Measurements from ENCODE around the gene PHACTR1.

PHACTR1 gene

GRCh38 chr6:13249817-13250216, 533.2 kb downstream of the PHACTR1 start:
- H3K4me3 ChIP-seq (ENCODE audit: low read length), result no peak overlapping the region
- no peak for DNase-seq (ENCODE audit: low read depth)
- TF ChIP-seq, protein P1, sequence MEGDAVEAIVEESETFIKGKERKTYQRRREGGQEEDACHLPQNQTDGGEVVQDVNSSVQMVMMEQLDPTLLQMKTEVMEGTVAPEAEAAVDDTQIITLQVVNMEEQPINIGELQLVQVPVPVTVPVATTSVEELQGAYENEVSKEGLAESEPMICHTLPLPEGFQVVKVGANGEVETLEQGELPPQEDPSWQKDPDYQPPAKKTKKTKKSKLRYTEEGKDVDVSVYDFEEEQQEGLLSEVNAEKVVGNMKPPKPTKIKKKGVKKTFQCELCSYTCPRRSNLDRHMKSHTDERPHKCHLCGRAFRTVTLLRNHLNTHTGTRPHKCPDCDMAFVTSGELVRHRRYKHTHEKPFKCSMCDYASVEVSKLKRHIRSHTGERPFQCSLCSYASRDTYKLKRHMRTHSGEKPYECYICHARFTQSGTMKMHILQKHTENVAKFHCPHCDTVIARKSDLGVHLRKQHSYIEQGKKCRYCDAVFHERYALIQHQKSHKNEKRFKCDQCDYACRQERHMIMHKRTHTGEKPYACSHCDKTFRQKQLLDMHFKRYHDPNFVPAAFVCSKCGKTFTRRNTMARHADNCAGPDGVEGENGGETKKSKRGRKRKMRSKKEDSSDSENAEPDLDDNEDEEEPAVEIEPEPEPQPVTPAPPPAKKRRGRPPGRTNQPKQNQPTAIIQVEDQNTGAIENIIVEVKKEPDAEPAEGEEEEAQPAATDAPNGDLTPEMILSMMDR (conservative IDR thresholded peaks at IDR 0.05; ENCODE audit: low read depth, low read length), result no peak

GRCh38 chr6:13250703-13251102, 534.1 kb downstream of the PHACTR1 start:
- H3K4me3 ChIP-seq (ENCODE audit: low read length), result no peak overlapping the region
- TF ChIP-seq, protein P1 (conservative IDR thresholded peaks at IDR 0.05; ENCODE audit: low read depth, low read length), result no peak
- no peak for DNase-seq (ENCODE audit: low read depth)

GRCh38 chr6:13251242-13251641, 534.7 kb downstream of the PHACTR1 start:
- TF ChIP-seq, protein P1 (conservative IDR thresholded peaks at IDR 0.05; ENCODE audit: low read depth, low read length), result no peak
- no peak for DNase-seq (ENCODE audit: low read depth)
- no peak overlapping the region for H3K4me3 ChIP-seq (ENCODE audit: low read length)

- no peak for DNase-seq (ENCODE audit: low read depth)
- TF ChIP-seq, protein P1 (conservative IDR thresholded peaks at IDR 0.05; ENCODE audit: low read depth, low read length), result no peak
- no peak overlapping the region for H3K4me3 ChIP-seq (ENCODE audit: low read length)
Measured at GRCh38 chr6:13252790-13253189, 536.2 kb downstream of the PHACTR1 start.

DNA sequence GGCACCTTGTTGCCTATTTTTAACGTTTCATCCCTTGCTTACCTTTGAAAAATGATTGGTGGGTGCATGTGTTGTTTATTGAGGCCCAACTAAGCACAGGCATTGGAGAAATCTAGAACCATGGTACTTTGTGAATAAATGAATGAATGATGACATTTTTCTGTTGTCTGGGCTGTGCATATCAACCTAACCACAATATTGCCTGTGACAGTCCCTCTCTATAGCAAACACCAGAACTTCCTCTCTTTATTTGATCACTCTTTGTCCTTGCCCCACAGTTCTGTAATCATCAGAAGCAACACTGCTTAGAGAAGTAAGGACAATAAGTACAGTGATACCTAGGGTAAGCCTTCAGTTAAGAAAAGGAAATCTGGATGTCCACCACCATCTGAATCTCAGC, 536.7 kb downstream of the PHACTR1 start:
- TF ChIP-seq, protein P1 (conservative IDR thresholded peaks at IDR 0.05; ENCODE audit: low read depth, low read length), result no peak
- DNase-seq (ENCODE audit: low read depth), result no peak

DNA sequence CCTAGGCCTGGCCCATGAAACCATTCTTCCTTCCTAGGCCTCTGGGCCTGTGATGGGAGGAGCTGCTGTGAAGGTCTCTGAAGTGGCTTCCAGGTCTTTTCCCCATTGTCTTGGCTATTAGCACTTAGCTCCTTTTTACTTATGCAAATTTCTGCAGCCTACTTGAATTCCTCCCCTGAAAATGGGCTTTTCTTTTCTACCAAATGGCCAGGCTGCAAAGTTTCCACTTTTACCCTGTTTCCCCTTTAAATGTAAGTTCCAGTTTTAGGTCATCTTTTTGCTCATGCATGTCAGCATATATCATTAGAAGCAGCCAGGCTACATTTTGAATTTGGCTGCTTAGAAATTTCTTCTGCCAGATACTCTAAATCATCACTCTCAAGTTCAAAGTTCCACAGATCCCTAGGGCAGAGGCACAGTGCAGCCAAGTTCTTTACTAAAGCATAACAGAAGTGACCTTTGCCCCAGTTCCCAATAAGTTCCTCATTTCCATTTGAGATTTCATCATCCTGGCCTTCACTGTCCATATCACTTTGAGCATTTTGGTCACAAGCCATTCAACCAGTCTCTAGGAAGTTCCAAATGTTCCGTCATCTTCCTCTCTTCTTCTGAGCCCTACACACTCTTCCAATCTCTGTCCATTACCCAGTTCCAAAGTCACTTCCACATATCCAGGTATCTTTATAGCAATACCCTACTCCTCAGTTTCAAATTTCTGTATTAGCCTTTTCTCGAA, 539.9 kb downstream of the PHACTR1 start:
- no peak for DNase-seq (ENCODE audit: low read depth)
- TF ChIP-seq, protein P1 (conservative IDR thresholded peaks at IDR 0.05; ENCODE audit: low read depth, low read length), result no peak
- no peak overlapping the region for H3K4me3 ChIP-seq (ENCODE audit: low read length)

More for the DNA sequence above, 536.7 kb downstream of the PHACTR1 start:
- no peak overlapping the region for H3K4me3 ChIP-seq (ENCODE audit: low read length)

DNA sequence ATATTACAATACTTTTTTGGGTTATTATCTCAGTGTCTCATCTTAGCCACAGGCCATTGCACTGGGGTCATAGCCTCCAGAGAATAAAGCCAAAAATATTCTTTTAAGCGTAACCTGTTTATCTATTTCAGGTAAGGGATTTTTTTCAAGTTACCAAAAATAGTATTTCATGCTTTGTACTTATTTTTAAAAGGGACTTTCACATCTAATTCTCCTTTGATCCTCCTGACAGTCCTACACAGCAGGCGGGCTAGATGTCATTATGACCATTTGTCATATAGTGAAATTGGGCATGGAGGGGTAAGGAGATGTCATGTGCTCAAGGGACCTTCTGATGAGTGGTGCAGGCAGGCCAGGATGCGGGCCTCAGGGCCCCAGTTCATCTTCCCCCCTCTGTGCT, 542.8 kb downstream of the PHACTR1 start:
- no peak overlapping the region for H3K4me3 ChIP-seq (ENCODE audit: low read length)
- TF ChIP-seq, protein P1 (conservative IDR thresholded peaks at IDR 0.05; ENCODE audit: low read depth, low read length), result no peak
- no peak for DNase-seq (ENCODE audit: low read depth)
